ENCODE results near the gene GABARAP.

GABARAP gene

GRCh38 chr17:7204828-7205461 is 37.3 kb downstream of the GABARAP start:
- peak; percentile 71 to 81 for DNase-seq

- peak in 1 of 2 experiments; percentile 29 for DNase-seq
Measured at GRCh38 chr17:7204336-7204735, 37.9 kb downstream of the GABARAP start.

- no peak for DNase-seq
Measured at GRCh38 chr17:7203391-7203790, 38.9 kb downstream of the GABARAP start.

- no peak for DNase-seq
Measured at GRCh38 chr17:7196651-7197401, 45.4 kb downstream of the GABARAP start.

- no peak for DNase-seq
Measured at GRCh38 chr17:7195971-7196370, 46.3 kb downstream of the GABARAP start.

- DNase-seq = no peak
Measured at GRCh38 chr17:7192271-7192937, 49.8 kb downstream of the GABARAP start.

GRCh38 chr17:7191571-7192270 is 50.5 kb downstream of the GABARAP start:
- DNase-seq = no peak

- no peak for DNase-seq
Measured at GRCh38 chr17:7191069-7191468, 51.2 kb downstream of the GABARAP start.

- no peak for DNase-seq
Measured at GRCh38 chr17:7190276-7190917, 51.9 kb downstream of the GABARAP start.
